IMR-90 (cell line): ENCODE measurements around the gene ST8SIA4. TPM values are rescaled to one million over a fixed set of nuclear protein-coding genes. Genes with fewer than 3 reads are reported as not detected.

Source experiments
- ATAC-seq: fragments of 200-7000 bp; cut with Tn5 transposase; 2 replicates; pipeline ENCODE4 v1.9.1; 2020; ENCODE audit warnings: low read depth, mild to moderate bottlenecking, moderate library complexity
- BruUV-seq: library from RNA; stranded (reverse); fragments of 400-500 nt; replicated peaks from 2 replicates; lab custom pipeline; 2021; lab: Mats Ljungman, UMichigan
- CTCF ChIA-PET: fragments of 300-600 bp; formaldehyde crosslinking; extraction: SDS; loops from one replicate; lab custom pipeline; 2021; ENCODE audit warnings: antibody characterized with exemption; lab: Yijun Ruan, JAX
- POLR2A ChIA-PET: fragments of 300-600 bp; sonication (Branson Sonifier 250); formaldehyde crosslinking; loops from one replicate; lab custom pipeline; 2022; ENCODE audit warnings: antibody characterized with exemption; ENCODE audit not compliant: unreplicated experiment; lab: Charles Lee
- DNase-seq: peaks from one replicate; pipeline ENCODE4 v3.0.0; 2013
- H2AFZ ChIP-seq: replicated peaks from 2 replicates; pipeline ENCODE3; 2013; ENCODE audit warnings: low read length, mild to moderate bottlenecking; ENCODE audit not compliant: poor library complexity
- H2AK5ac ChIP-seq: 2 replicates; pipeline ENCODE4 v1.6.1; 2013; ENCODE audit warnings: low read depth, low read length, inconsistent platforms
- H2AK9ac ChIP-seq: replicated peaks from 2 replicates; pipeline ENCODE3; 2013; ENCODE audit warnings: mild to moderate bottlenecking, low read depth, low read length, moderate library complexity; ENCODE audit not compliant: poor library complexity
- H2BK120ac ChIP-seq: 2 replicates; pipeline ENCODE4 v1.6.1; 2013; ENCODE audit warnings: low read depth, low read length, inconsistent platforms
- H2BK15ac ChIP-seq: 3 replicates; pipeline ENCODE4 v1.6.1; 2013; ENCODE audit warnings: low read depth, low read length, inconsistent platforms
- H2BK20ac ChIP-seq: 2 replicates; pipeline ENCODE4 v1.6.1; 2013; ENCODE audit warnings: low read depth, mild to moderate bottlenecking, inconsistent platforms, low read length, moderate library complexity
- H2BK5ac ChIP-seq: 2 replicates; pipeline ENCODE4 v1.6.1; 2013; ENCODE audit warnings: mild to moderate bottlenecking, low read depth, low read length, inconsistent platforms; ENCODE audit not compliant: poor library complexity, severe bottlenecking
- H3K14ac ChIP-seq: replicated peaks from 2 replicates; pipeline ENCODE4 v1.6.1; 2013; ENCODE audit warnings: low read depth, low read length, inconsistent platforms
- H3K18ac ChIP-seq: 2 replicates; pipeline ENCODE4 v1.6.1; 2013; ENCODE audit warnings: low read depth, low read length, control low read depth
- H3K23ac ChIP-seq: 2 replicates; pipeline ENCODE4 v1.6.1; 2013; ENCODE audit warnings: low read depth, low read length, inconsistent platforms
- H3K27ac ChIP-seq: 2 replicates; pipeline ENCODE4 v1.5.1; 2013; ENCODE audit warnings: mild to moderate bottlenecking, control low read depth, low read length; ENCODE audit not compliant: insufficient read depth
- H3K27me3 ChIP-seq: 2 replicates; pipeline ENCODE4 v1.6.1; 2013; ENCODE audit warnings: low read length; ENCODE audit not compliant: control insufficient read depth, insufficient read depth
- H3K36me3 ChIP-seq: 2 replicates; pipeline ENCODE4 v1.6.1; 2013; ENCODE audit warnings: low read length, mixed read lengths; ENCODE audit not compliant: control insufficient read depth, insufficient read depth
- H3K4ac ChIP-seq: 2 replicates; pipeline ENCODE4 v1.6.1; 2013; ENCODE audit warnings: low read depth, low read length, inconsistent platforms
- H3K4me1 ChIP-seq: 2 replicates; pipeline ENCODE4 v1.6.1; 2013; ENCODE audit warnings: low read length, mixed read lengths; ENCODE audit not compliant: control insufficient read depth, insufficient read depth
- H3K4me2 ChIP-seq: 2 replicates; pipeline ENCODE4 v1.6.1; 2013; ENCODE audit warnings: low read depth, mild to moderate bottlenecking, control low read depth, low read length, moderate library complexity
- H3K4me3 ChIP-seq: 2 replicates; pipeline ENCODE4 v1.5.1; 2013; ENCODE audit warnings: low read depth, mild to moderate bottlenecking, control low read depth, low read length, moderate library complexity; ENCODE audit not compliant: insufficient read depth
- H3K56ac ChIP-seq: 2 replicates; pipeline ENCODE4 v1.6.1; 2013; ENCODE audit warnings: low read length, inconsistent platforms; ENCODE audit not compliant: insufficient read depth; ENCODE audit errors: extremely low read depth
- H3K79me1 ChIP-seq, 2 experiments: 2 replicates each; pipeline ENCODE4 v1.6.1; 2013; ENCODE audit warnings: low read length in 2 of 2, inconsistent platforms in 1 of 2, low read depth in 1 of 2
- H3K9ac ChIP-seq: 2 replicates; pipeline ENCODE4 v1.6.1; 2013; ENCODE audit warnings: low read depth, low read length, control low read depth
- H3K9me1 ChIP-seq: 2 replicates; pipeline ENCODE4 v1.6.1; 2013; ENCODE audit warnings: low read length, inconsistent platforms; ENCODE audit not compliant: insufficient read depth
- H3K9me3 ChIP-seq: 2 replicates; pipeline ENCODE4 v1.6.1; 2013; ENCODE audit warnings: low read length; ENCODE audit not compliant: control insufficient read depth, insufficient read depth
- H4K20me1 ChIP-seq: 2 replicates; pipeline ENCODE4 v1.6.1; 2013; ENCODE audit warnings: low read length, inconsistent platforms; ENCODE audit not compliant: insufficient read depth
- H4K5ac ChIP-seq: 2 replicates; pipeline ENCODE4 v1.6.1; 2013; ENCODE audit warnings: mild to moderate bottlenecking, low read depth, low read length, control low read depth
- H4K8ac ChIP-seq, 2 experiments: 2 replicates each; pipeline ENCODE4 v1.6.1; 2013; ENCODE audit warnings: low read depth in 2 of 2, low read length in 2 of 2, control low read depth in 1 of 2, inconsistent platforms in 1 of 2
- H4K91ac ChIP-seq: 2 replicates; pipeline ENCODE4 v1.6.1; 2013; ENCODE audit warnings: low read depth, low read length, inconsistent platforms; ENCODE audit not compliant: insufficient read depth
- BHLHE40 ChIP-seq: fragments of 150-350 bp; IDR thresholded peaks from 2 replicates; pipeline ENCODE4 v1.6.1; 2016; ENCODE audit warnings: mild to moderate bottlenecking, low read depth, low read length
- CEBPB ChIP-seq: IDR thresholded peaks from 2 replicates; pipeline ENCODE4 v1.6.1; 2012; ENCODE audit warnings: low read depth, low read length, improper control_type of control experiment
- CHD1 ChIP-seq: IDR thresholded peaks from 2 replicates; pipeline ENCODE4 v1.6.1; 2012; ENCODE audit warnings: low read depth, low read length, improper control_type of control experiment
- FOS ChIP-seq: fragments of 150-350 bp; IDR thresholded peaks from 2 replicates; pipeline ENCODE4 v1.6.1; 2016; ENCODE audit warnings: low read depth, low read length
- MAFK ChIP-seq: IDR thresholded peaks from 2 replicates; pipeline ENCODE4 v1.6.1; 2012; ENCODE audit warnings: low read depth, low read length, improper control_type of control experiment
- MAZ ChIP-seq: IDR thresholded peaks from 2 replicates; pipeline ENCODE4 v1.6.1; 2012; ENCODE audit warnings: low read depth, mild to moderate bottlenecking, low read length, improper control_type of control experiment, moderate library complexity, borderline replicate concordance
- MXI1 ChIP-seq: IDR thresholded peaks from 2 replicates; pipeline ENCODE4 v1.6.1; 2012; ENCODE audit warnings: low read depth, mild to moderate bottlenecking, low read length, moderate library complexity, borderline replicate concordance
- NFE2L2 ChIP-seq: fragments of 150-350 bp; IDR thresholded peaks from 2 replicates; pipeline ENCODE4 v1.6.1; 2016; ENCODE audit warnings: low read depth, mild to moderate bottlenecking, low read length
- POLR2A ChIP-seq: IDR thresholded peaks from 2 replicates; pipeline ENCODE4 v1.6.1; 2012; ENCODE audit warnings: mild to moderate bottlenecking, low read depth, low read length
- RFX5 ChIP-seq: IDR thresholded peaks from 2 replicates; pipeline ENCODE4 v1.8.0; 2012; ENCODE audit warnings: low read depth, mild to moderate bottlenecking, low read length, moderate library complexity
- SMC3 ChIP-seq: fragments of 150-350 bp; IDR thresholded peaks from 2 replicates; pipeline ENCODE4 v1.6.1; 2016; ENCODE audit warnings: low read depth, mild to moderate bottlenecking, antibody characterized with exemption, low read length, moderate library complexity
- WGBS, 2 experiments: methylation state at CpG; one replicate each; pipeline versions ENCODE4 v1.1.5 to v1.1.7; 2013; ENCODE audit warnings: missing lambda C conversion rate in 2 of 2; ENCODE audit not compliant: insufficient read length in 1 of 2; ENCODE audit errors: extremely low coverage in 2 of 2; 5-methylcytosine and 5-hydroxymethylcytosine counted together
- dilution Hi-C: fragments of 300-500 bp; cut with HindIII; formaldehyde crosslinking; loops from one replicate; pipeline ENCODE4 v1.14.3; 2018; ENCODE audit warnings: low sequenced_read_pairs; ENCODE audit not compliant: unreplicated experiment
- in situ Hi-C: fragments of 300-500 bp; cut with MboI; formaldehyde crosslinking; loops from 3 replicates; pipeline ENCODE4 v1.14.3; 2019; ENCODE audit warnings: low sequenced_read_pairs, inconsistent platforms, mixed read lengths
- intact Hi-C: fragments of 100-400 bp; cut with micrococcal nuclease; formaldehyde crosslinking; loops from 2 replicates; pipeline ENCODE4 v1.10.0; 2022
- polyA plus RNA-seq, 3 experiments: library from polyadenylated mRNA; depleted of rRNA; stranded (reverse); fragments of >200 nt; gene quantifications; 2 replicates each; pipeline ENCODE4 v1.2.3, GENCODE V29; 2012; ENCODE audit warnings: low replicate concordance in 1 of 3
- total RNA-seq: library from RNA; depleted of rRNA; stranded (reverse); fragments of >200 nt; gene quantifications from 2 replicates; pipeline ENCODE4 v1.2.3, GENCODE V29; 2012
- TF ChIP-seq, protein P1 (sequence below): conservative IDR thresholded peaks from 2 replicates; pipeline ENCODE4 v1.5.1; 2012; ENCODE audit warnings: mild to moderate bottlenecking, low read depth, low read length, improper control_type of control experiment
- TF ChIP-seq, protein P2 (sequence below): fragments of 150-350 bp; IDR thresholded peaks from 2 replicates; pipeline ENCODE4 v1.6.1; 2017; ENCODE audit warnings: mild to moderate bottlenecking, antibody characterized with exemption, low read length, low read depth
- TF ChIP-seq, protein P3 (sequence below): fragments of 150-350 bp; IDR thresholded peaks from 2 replicates; pipeline ENCODE4 v1.6.1; 2016; ENCODE audit warnings: low read depth, mild to moderate bottlenecking, low read length, moderate library complexity, borderline replicate concordance

ST8SIA4 gene
- total and polyA plus RNA-seq, 2 of the 4 experiments (the other 2 are of a cell fraction) = 0.02 to 0.18 TPM

DNA sequence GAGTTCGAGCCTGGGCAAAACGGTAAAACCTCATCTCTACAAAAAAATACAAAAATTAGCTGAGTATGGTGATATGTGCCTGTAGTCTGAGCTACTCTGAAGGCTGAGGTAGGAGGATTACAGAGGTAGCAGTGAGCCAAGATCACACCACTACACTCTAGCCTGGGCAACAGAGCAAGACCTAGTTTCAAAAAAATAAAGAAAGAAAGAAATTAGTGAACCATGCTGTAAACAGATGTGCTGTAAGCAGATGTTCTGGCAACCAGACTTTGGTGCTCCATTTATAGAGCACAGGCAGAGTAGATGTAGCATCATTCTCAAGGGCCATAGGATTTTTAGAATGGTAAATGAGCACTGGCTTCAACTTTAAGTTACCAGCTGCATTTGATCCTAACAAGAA is 115.4 kb downstream of the ST8SIA4 start:
- H2BK15ac ChIP-seq = no peak overlapping the region
- WGBS, 2 experiments = no CpG with 5 or more reads among the region's 2 CpGs
- H2AK9ac ChIP-seq = no peak overlapping the region
- in situ Hi-C loops (no loop called here), intact Hi-C loops (no loop called here), dilution Hi-C loops (no loop called here)
- H3K4me1 ChIP-seq = no peaks in the 10 kb centered on the region
- no peak overlapping the region for H4K91ac ChIP-seq
- ATAC-seq (no peak), DNase-seq (no peak)
- H3K9me3 ChIP-seq = no peaks in the 10 kb centered on the region
- H3K14ac ChIP-seq = no peak overlapping the region
- H3K79me1 ChIP-seq = no peaks in the 10 kb centered on the region
- H4K5ac ChIP-seq = no peak overlapping the region
- no peak overlapping the region for H2AFZ ChIP-seq
- H3K9ac ChIP-seq = no peak overlapping the region
- H2BK120ac ChIP-seq = no peak overlapping the region
- POLR2A ChIA-PET = no interaction called here
- no peaks in the 10 kb centered on the region for H3K36me3 ChIP-seq
- H2BK5ac ChIP-seq = no peak overlapping the region
- no peaks in the 10 kb centered on the region for H3K27me3 ChIP-seq
- no peak overlapping the region for H3K4me3 ChIP-seq
- CTCF ChIA-PET = no interaction called here
- no peak overlapping the region for H3K27ac ChIP-seq
- H2BK20ac ChIP-seq = no peak overlapping the region
- no peak overlapping the region for H3K4me2 ChIP-seq
- H4K20me1 ChIP-seq = no peaks in the 10 kb centered on the region
- no peaks in the 10 kb centered on the region for H3K9me1 ChIP-seq
- no TSS peak for BruUV-seq
- H2AK5ac ChIP-seq = no peak overlapping the region
- H3K18ac ChIP-seq = no peak overlapping the region
- H3K23ac ChIP-seq = no peak overlapping the region
- no peak overlapping the region for H3K4ac ChIP-seq
- H4K8ac ChIP-seq = no peak overlapping the region
- TF ChIP-seq FOS = no peak
- no peak for TF ChIP-seq SMC3
- TF ChIP-seq NFE2L2 = no peak
- TF ChIP-seq CHD1 = no peak
- TF ChIP-seq POLR2A = no peak
- TF ChIP-seq, protein P1, sequence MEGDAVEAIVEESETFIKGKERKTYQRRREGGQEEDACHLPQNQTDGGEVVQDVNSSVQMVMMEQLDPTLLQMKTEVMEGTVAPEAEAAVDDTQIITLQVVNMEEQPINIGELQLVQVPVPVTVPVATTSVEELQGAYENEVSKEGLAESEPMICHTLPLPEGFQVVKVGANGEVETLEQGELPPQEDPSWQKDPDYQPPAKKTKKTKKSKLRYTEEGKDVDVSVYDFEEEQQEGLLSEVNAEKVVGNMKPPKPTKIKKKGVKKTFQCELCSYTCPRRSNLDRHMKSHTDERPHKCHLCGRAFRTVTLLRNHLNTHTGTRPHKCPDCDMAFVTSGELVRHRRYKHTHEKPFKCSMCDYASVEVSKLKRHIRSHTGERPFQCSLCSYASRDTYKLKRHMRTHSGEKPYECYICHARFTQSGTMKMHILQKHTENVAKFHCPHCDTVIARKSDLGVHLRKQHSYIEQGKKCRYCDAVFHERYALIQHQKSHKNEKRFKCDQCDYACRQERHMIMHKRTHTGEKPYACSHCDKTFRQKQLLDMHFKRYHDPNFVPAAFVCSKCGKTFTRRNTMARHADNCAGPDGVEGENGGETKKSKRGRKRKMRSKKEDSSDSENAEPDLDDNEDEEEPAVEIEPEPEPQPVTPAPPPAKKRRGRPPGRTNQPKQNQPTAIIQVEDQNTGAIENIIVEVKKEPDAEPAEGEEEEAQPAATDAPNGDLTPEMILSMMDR = no peak
- TF ChIP-seq MXI1 = no peak
- no peak for TF ChIP-seq MAFK
- TF ChIP-seq, protein P2, sequence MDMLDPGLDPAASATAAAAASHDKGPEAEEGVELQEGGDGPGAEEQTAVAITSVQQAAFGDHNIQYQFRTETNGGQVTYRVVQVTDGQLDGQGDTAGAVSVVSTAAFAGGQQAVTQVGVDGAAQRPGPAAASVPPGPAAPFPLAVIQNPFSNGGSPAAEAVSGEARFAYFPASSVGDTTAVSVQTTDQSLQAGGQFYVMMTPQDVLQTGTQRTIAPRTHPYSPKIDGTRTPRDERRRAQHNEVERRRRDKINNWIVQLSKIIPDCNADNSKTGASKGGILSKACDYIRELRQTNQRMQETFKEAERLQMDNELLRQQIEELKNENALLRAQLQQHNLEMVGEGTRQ = no peak
- no peak for TF ChIP-seq CEBPB
- TF ChIP-seq, protein P3, sequence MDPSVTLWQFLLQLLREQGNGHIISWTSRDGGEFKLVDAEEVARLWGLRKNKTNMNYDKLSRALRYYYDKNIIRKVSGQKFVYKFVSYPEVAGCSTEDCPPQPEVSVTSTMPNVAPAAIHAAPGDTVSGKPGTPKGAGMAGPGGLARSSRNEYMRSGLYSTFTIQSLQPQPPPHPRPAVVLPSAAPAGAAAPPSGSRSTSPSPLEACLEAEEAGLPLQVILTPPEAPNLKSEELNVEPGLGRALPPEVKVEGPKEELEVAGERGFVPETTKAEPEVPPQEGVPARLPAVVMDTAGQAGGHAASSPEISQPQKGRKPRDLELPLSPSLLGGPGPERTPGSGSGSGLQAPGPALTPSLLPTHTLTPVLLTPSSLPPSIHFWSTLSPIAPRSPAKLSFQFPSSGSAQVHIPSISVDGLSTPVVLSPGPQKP = no peak
- no peak for TF ChIP-seq MAZ
- no peak for TF ChIP-seq RFX5
- TF ChIP-seq BHLHE40 = no peak
- no peak overlapping the region for H3K56ac ChIP-seq
